Stimulated activated effector memory CD8-positive, alpha-beta T cell treated with anti-CD3 and anti-CD28 coated beads, Interleukin-12 subunit alpha, Interleukin-12 subunit beta, amount 100 ng/mL, for 72 hours (primary cell): ENCODE measurements around the gene NAPB.

Experiments used
- ATAC-seq: fragments of 150-1000 bp; cut with Tn5 transposase; 2 replicates; pipeline ENCODE4 v1.10.0; 2021
- DNase-seq, 2 donors: peaks; one replicate each; pipeline ENCODE4 v3.0.0; 2021 to 2022; ENCODE audit warnings: low spot score in 2 of 2
- H3K27ac Mint-ChIP-seq: one replicate; pipeline ENCODE4 v1.8.0; 2022; ENCODE audit warnings: mild to moderate bottlenecking, mixed read lengths
- H3K36me3 Mint-ChIP-seq: one replicate; pipeline ENCODE4 v1.8.0; 2022; ENCODE audit warnings: mild to moderate bottlenecking, mixed read lengths
- H3K4me1 Mint-ChIP-seq: one replicate; pipeline ENCODE4 v1.8.0; 2022; ENCODE audit warnings: mixed read lengths
- H3K4me3 Mint-ChIP-seq: one replicate; pipeline ENCODE4 v1.8.0; 2022; ENCODE audit warnings: mild to moderate bottlenecking, mixed read lengths
- H3K9me3 Mint-ChIP-seq: one replicate; pipeline ENCODE4 v1.8.0; 2022; ENCODE audit warnings: mixed read lengths

Gene NAPB

DNA sequence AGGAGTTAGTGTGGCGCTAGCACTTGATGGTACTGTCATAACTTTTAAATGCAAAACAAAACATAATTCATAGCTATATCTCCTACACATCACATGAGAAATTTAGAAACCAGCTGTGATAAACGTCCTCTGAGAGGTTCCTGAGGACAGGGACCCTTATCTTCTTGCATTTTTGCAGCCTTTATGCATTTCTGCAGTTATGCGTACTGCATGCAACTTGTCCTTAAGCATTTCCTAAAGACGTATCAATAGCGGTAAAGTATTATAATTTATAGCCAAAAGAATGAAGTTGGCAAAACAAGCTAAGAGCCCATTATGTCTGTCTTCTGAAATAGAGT is 1.7 kb downstream of the NAPB start:
- Mint-ChIP-seq H3K4me1 (peaks cover 34% of the 10 kb centered on the region), H3K36me3 (peaks cover 7% of the 10 kb centered on the region), H3K9me3 (no peaks in the 10 kb centered on the region), H3K4me3 (peak overlapping the region; percentile 80), H3K27ac (peak overlapping the region; percentile 89)
- no peak for ATAC-seq
- peak in 1 of 2 donors; percentile 41 for DNase-seq

DNA sequence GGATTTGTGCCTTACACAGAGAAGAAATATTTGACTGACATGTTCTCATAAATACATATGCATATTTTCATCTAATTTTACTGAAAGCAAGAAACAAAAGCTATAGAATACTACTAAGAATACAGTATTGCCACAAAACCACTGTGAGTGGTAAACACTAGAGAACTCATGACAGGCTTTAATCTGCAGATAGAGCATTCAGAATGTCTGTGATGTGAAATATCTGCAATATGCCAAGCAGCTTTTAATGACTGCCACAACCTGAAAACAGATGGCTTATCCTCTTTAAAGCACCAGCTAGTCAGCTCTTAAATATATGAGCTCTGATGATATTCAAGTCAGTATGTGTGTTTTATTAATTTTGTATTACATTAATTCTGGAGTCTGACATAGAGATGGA is 3.4 kb downstream of the NAPB start:
- H3K4me3 Mint-ChIP-seq, result no peak overlapping the region
- DNase-seq, result no peak
- no peak overlapping the region for H3K27ac Mint-ChIP-seq
- H3K36me3 Mint-ChIP-seq, result peaks cover 7% of the 10 kb centered on the region
- peaks cover 34% of the 10 kb centered on the region for H3K4me1 Mint-ChIP-seq
- H3K9me3 Mint-ChIP-seq, result no peaks in the 10 kb centered on the region
- no peak for ATAC-seq

DNA sequence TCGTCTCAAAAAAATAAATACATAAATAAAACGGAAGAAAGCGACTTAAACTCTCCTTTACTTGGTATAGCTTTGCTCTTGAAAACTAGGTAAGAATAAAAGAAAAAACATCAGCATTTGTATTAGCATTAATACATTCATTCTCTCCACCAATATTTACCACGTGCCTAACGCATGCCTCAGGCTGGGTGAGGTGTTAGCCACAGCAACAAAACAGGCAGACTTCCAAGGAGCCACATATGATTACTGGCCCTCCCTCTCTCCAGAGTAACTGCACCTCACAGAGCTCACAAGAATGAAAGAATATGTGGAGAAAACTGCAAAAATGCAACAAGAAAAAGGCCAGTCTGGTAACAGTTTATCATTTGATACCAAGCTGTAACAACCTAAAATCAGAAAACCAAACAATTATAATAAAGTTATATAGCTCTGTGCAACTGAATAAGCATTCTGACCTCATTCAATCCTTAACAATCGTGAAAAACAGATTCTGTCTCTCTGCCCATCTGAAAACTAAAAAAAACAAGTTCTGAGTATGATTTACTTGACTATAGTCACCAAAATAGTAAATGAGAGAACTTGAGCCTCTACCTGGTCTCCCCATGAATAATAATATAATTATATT is 5.2 kb downstream of the NAPB start:
- Mint-ChIP-seq H3K4me3 (peak overlapping the region; percentile 38), H3K36me3 (peaks cover 14% of the 10 kb centered on the region), H3K9me3 (no peaks in the 10 kb centered on the region), H3K4me1 (peaks cover 41% of the 10 kb centered on the region), H3K27ac (no peak overlapping the region)
- peak; percentile 61 for ATAC-seq
- DNase-seq, result peak in 1 of 2 donors; percentile 50

DNA sequence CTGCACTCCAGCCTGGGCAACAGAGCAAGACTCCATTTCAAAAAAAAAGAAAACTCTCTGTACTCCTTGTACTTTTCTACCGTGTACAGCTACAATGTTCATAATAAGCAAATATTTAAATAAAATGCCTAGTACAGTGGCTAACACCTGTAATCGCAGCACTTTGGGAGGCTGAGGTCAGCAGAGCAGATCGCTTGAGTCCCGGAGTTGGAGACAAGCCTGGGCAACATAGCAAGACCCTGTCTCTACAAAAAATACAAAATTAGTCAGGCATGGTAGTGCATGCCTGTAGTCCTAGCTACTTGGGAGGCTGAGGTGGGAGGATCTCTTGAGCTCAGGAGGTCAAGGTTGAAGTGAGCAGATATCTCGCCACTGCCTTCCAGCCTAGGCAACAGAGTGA is 5.7 kb downstream of the NAPB start:
- Mint-ChIP-seq H3K4me3 (peak overlapping the region; percentile 38), H3K9me3 (no peaks in the 10 kb centered on the region), H3K27ac (no peak overlapping the region), H3K4me1 (peaks cover 41% of the 10 kb centered on the region), H3K36me3 (peaks cover 14% of the 10 kb centered on the region)
- ATAC-seq (no peak), DNase-seq (peak in 1 of 2 donors; percentile 25)

DNA sequence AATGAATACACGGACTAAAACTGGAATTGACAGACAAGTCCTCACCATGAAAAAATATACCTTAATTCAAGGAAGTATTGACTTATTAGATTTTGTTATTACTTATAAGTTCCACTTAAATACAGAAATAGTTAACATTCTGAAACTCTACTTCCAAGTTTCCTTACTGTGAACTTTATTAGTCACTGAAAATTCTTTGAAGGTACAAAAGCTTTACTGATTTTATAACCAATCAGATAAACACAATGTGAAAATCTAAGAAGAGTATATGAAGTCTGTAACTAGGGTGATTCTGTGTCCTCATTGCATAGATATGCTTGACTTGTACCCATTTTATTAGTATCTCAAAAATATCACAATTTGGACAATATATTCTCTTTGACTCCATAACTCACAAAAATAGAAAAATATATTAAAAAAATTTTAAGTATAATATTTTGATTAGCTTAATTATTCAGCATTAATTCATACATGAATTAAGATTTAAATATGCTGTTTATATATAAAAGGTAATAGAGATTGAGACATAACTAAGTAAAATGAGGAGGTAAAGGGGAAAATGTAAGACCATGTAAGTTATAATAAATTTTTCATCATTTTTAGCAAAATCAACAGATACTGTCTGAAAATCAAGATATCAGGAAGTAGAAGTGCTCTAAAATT is 6.6 kb downstream of the NAPB start:
- DNase-seq (no peak), ATAC-seq (no peak)
- H3K4me3 Mint-ChIP-seq, result no peak overlapping the region
- peaks cover 44% of the 10 kb centered on the region for H3K4me1 Mint-ChIP-seq
- no peaks in the 10 kb centered on the region for H3K9me3 Mint-ChIP-seq
- H3K36me3 Mint-ChIP-seq, result peaks cover 8% of the 10 kb centered on the region
- H3K27ac Mint-ChIP-seq, result no peak overlapping the region

DNA sequence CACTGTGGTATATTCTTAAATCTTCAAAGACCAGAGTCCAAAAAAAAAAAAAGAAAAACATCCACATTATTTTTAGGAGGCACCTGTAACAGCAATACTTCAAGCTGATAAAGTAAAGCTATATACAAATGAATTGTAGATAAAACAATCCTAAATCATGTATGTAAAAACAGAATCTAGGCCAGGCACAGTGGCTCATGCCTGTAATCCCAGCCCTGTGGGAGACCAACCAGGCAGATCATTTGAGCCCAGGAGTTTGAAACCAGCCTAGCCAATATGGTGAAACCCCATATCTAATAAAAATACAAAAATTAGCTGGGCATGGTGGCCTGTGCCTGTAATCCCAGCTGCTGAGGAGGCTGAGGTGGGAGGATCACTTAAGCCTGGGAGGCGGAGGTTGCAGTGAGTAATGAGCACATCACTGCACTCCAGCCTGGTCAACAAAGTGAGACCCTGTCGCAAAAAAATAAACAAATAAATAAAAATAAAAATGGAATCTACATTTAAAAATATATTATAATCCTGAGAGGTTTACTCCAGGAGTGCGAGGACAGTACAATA is 7.3 kb downstream of the NAPB start:
- Mint-ChIP-seq H3K9me3 (no peaks in the 10 kb centered on the region), H3K4me3 (no peak overlapping the region), H3K27ac (no peak overlapping the region), H3K4me1 (peaks cover 43% of the 10 kb centered on the region), H3K36me3 (peaks cover 7% of the 10 kb centered on the region)
- ATAC-seq, result no peak
- DNase-seq, result peak in 1 of 2 donors; percentile 25

DNA sequence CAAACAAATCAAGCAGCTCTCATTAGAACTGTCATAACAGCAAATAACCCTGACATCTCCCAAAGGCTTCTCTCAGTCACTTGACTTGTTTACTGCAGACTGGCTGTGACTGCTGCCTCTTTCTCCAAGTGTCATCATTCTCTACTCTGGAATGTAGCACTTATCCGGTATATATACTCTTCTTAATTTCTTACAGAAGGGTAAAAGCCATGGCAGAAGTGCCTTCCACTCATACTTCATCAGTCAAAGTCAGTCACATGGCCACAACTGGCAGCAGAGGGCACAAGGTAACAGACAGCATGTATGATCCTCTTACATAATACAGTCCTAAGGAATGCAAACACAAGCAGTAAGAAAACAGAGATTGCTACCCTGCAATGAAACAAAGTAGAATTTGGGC is 9.3 kb downstream of the NAPB start:
- no peak for ATAC-seq
- Mint-ChIP-seq H3K27ac (no peak overlapping the region), H3K4me3 (no peak overlapping the region), H3K4me1 (peaks cover 52% of the 10 kb centered on the region), H3K9me3 (no peaks in the 10 kb centered on the region), H3K36me3 (peaks cover 7% of the 10 kb centered on the region)
- peak in 1 of 2 donors; percentile 8 for DNase-seq

DNA sequence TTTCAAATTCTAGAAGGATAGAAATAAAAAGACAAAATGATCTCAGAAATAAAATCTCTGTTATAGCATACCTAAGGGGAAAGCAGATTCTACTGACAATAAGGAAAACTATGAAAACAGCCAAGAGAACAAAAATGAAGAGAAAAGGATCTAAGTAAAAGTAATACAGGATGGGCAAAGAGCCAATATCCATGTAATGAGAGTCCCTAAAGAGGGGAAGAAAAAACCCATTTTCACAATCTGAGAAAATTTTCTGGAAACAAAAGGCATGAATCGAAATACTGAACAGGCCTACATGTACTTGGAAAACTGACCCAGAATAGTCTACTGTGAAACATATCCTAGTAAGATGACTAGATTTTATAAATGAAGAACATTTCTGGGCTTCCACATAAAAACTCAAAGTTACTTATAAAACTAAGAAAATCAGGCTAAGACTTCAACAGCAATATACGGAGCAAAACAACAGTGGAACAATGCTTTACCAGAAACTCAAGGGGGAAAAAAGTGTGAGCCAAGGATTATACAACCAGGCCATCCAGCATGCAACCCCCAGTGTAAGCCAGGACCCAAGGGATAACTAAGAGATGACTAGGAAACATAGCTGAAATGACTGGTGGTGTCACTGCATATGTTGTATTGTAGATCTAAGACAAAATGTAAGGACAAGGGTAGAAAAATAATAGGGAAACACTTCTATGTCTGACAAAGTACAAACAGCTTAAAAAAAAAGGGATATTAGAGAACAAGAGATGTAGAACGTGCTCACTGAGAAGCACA is 10.2 kb downstream of the NAPB start:
- ATAC-seq (no peak), DNase-seq (no peak)
- Mint-ChIP-seq H3K4me1 (peaks cover 49% of the 10 kb centered on the region), H3K4me3 (no peak overlapping the region), H3K36me3 (peaks cover 7% of the 10 kb centered on the region), H3K9me3 (no peaks in the 10 kb centered on the region), H3K27ac (no peak overlapping the region)

DNA sequence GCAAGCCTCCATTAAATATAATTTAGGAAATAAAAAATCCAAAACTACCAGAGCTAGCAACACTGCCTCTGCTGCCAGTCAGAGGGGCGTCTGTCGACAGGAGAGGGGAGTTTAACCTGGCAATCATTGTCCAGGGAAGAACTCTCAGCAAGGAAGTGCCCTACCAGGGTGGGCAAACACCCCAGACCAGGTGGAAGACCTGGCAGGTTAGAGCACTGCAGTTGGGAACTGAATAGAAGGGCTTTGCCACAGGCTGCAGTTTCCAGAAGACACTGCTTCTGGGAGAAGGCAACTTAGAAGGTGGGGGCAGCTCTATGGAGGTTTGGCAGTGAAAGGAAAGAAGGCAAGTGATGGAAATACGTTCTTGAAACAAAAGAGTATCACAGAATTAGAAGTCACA is 11.5 kb downstream of the NAPB start:
- Mint-ChIP-seq H3K36me3 (peaks cover 7% of the 10 kb centered on the region), H3K27ac (no peak overlapping the region), H3K4me1 (peaks cover 46% of the 10 kb centered on the region), H3K4me3 (no peak overlapping the region), H3K9me3 (no peaks in the 10 kb centered on the region)
- DNase-seq (no peak), ATAC-seq (no peak)

DNA sequence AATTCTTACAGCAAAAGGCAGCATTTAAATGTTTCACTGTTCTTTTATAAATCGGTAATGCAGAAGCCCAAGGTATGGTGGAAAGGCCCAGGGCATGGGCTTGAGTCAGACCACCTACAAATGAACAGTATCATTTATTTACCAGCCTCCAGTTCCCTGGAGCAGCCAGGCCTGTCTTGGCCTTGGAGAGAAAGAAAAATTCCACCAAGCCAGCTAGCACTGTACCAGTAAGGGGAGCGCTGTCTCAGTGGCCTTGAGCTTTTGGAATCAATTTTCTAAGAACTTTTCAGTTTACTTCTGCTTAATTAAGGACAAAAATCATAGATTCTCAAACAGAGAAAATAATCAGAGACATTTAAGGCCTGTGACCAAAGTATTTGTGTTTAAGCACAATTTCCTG is 12.3 kb downstream of the NAPB start:
- no peak for ATAC-seq
- Mint-ChIP-seq H3K4me3 (peak overlapping the region; percentile 29), H3K27ac (peak overlapping the region; percentile 79), H3K4me1 (peaks cover 50% of the 10 kb centered on the region), H3K36me3 (peaks cover 7% of the 10 kb centered on the region), H3K9me3 (no peaks in the 10 kb centered on the region)
- no peak for DNase-seq

DNA sequence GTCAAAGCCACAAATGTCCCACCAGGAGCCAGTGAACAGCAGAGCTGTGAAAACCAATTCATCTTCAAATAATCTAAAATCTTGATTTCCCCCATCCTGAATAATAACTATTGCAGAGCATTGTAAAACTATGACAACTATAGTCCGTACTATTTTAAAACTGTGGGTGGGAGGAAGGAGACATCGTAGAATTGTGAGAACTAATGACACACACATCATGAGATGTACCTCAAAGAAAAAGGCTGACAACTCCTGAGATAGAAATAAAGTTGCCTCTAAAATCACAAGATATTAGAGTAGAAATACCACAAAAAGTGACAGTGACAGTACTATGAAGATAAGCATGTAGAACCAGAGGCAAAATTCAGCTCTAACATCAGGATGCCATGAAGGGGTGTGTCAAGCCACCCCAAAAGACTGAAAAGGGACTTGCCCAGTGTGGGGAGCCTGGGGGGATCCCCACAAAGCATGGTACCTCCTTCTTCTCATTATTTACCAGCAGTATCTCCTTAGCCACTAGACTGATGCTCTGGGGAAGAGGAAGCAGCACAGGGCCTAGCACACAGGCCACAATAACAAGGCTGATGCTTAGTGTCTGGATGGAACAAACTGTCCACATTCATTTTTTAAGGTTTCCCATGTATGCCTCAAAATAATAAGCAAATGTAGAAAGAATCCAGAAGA is 13.4 kb downstream of the NAPB start:
- H3K36me3 Mint-ChIP-seq, result peaks cover 7% of the 10 kb centered on the region
- peak overlapping the region; percentile 79 for H3K27ac Mint-ChIP-seq
- H3K4me1 Mint-ChIP-seq, result peaks cover 50% of the 10 kb centered on the region
- DNase-seq (no peak), ATAC-seq (peak; percentile 99)
- H3K9me3 Mint-ChIP-seq, result no peaks in the 10 kb centered on the region
- peak overlapping the region; percentile 29 for H3K4me3 Mint-ChIP-seq

DNA sequence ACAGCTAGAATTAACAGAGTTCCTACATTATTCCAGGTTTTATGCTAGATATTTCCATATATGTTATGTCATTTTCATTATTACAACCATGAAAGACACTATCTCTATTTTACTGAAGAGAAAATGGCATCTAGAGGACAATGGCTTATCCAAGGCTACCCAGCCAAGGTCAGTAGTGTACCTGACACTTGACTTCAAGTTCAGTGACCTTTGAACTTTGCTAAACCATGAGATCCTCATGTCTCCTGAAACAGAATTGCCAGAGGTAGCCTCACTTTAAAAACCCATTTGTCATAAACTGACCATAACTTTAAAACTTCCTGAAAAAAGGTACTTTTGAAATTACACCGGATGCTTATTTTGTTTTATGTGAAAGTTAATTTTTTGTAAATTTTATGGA is 14.4 kb downstream of the NAPB start:
- H3K9me3 Mint-ChIP-seq, result no peaks in the 10 kb centered on the region
- peaks cover 42% of the 10 kb centered on the region for H3K4me1 Mint-ChIP-seq
- DNase-seq (no peak), ATAC-seq (no peak)
- no peak overlapping the region for H3K4me3 Mint-ChIP-seq
- H3K27ac Mint-ChIP-seq, result no peak overlapping the region
- H3K36me3 Mint-ChIP-seq, result peaks cover 7% of the 10 kb centered on the region

DNA sequence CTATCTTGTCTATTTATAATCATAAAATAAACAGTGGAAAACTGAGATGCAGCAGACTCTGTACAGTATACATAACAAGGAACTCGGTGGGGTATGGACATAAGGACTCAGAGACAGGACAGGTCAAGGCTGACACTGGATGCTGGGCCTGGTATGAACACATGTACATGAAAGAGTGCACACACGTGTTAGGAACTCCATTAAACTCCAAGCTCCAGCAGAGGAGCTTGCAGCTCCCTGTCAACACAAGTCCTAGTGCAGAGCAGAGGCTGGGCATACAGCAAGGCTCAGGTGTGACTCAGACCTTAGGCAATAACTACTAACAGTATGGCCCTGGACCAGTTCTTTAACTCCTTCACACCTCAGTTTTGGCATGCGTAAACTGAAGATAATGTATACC is 17.1 kb downstream of the NAPB start:
- ATAC-seq (no peak), DNase-seq (no peak)
- H3K36me3 Mint-ChIP-seq, result peaks cover 12% of the 10 kb centered on the region
- no peaks in the 10 kb centered on the region for H3K9me3 Mint-ChIP-seq
- no peak overlapping the region for H3K4me3 Mint-ChIP-seq
- H3K4me1 Mint-ChIP-seq, result peaks cover 44% of the 10 kb centered on the region
- H3K27ac Mint-ChIP-seq, result peak overlapping the region; percentile 24

DNA sequence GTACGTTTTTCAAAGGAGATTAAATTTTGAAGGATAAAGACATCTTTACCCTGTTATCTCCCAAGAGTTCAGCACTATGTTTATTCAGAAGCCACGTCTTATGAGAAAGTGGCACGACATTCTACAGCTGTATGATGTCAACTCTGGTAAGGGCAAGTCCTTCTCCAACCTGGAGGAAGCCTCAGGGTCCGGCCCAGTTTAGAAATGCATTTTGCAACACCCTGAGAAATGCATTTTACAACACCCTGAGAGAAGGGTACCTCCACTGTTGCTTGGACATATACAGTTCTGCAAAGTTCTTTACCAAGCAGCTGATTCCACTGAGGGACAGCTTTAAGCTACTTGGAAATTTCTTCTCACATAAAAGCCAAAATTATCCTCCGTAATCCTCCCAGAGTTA is 17.5 kb downstream of the NAPB start:
- peaks cover 48% of the 10 kb centered on the region for H3K4me1 Mint-ChIP-seq
- peaks cover 12% of the 10 kb centered on the region for H3K36me3 Mint-ChIP-seq
- ATAC-seq (no peak), DNase-seq (no peak)
- no peak overlapping the region for H3K4me3 Mint-ChIP-seq
- no peaks in the 10 kb centered on the region for H3K9me3 Mint-ChIP-seq
- H3K27ac Mint-ChIP-seq, result no peak overlapping the region

DNA sequence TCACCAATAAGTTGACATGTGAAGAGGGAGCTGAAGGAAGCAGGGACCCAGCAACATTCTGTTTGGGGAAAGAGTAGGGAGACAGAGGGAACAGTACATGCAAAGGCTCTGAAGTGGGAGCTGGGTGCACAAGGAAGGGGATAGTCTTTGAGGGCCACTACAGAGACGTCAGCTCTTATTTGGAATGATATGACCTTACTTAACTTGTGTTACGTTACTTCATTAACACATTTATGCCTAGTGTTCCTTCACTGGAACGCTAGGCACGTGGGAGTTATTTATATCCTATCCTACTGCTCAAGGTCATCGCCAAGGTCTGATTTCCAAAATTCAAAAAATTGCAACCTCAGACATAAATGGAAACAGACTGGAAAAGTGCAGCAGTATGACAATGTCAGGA is 20.2 kb downstream of the NAPB start:
- ATAC-seq (no peak), DNase-seq (no peak)
- no peaks in the 10 kb centered on the region for H3K9me3 Mint-ChIP-seq
- H3K27ac Mint-ChIP-seq, result no peak overlapping the region
- H3K36me3 Mint-ChIP-seq, result peaks cover 25% of the 10 kb centered on the region
- H3K4me3 Mint-ChIP-seq, result no peak overlapping the region
- peaks cover 46% of the 10 kb centered on the region for H3K4me1 Mint-ChIP-seq
